GM23248 (cell line): ENCODE data around the gene PPP6R3.

Experiments used
- EZH2 ChIP-seq: fragments of 200-600 bp; sonication (generic); IDR thresholded peaks from 2 replicates; pipeline ENCODE4 v1.6.1; 2018; ENCODE audit warnings: antibody characterized with exemption, mild to moderate bottlenecking; ENCODE audit not compliant: insufficient read depth, poor library complexity, severe bottlenecking
- EZH2phosphoT487 ChIP-seq: fragments of 200-600 bp; sonication (generic); IDR thresholded peaks from 2 replicates; pipeline ENCODE4 v1.6.1; 2018; ENCODE audit warnings: antibody characterized with exemption, moderate library complexity, mild to moderate bottlenecking, low read depth; ENCODE audit not compliant: insufficient read depth

GRCh38 chr11:68503251-68503687, 42.7 kb downstream of the PPP6R3 start:
- no peak for TF ChIP-seq EZH2
- TF ChIP-seq EZH2phosphoT487: no peak
